ENCODE data around the gene ARL11.

DNA sequence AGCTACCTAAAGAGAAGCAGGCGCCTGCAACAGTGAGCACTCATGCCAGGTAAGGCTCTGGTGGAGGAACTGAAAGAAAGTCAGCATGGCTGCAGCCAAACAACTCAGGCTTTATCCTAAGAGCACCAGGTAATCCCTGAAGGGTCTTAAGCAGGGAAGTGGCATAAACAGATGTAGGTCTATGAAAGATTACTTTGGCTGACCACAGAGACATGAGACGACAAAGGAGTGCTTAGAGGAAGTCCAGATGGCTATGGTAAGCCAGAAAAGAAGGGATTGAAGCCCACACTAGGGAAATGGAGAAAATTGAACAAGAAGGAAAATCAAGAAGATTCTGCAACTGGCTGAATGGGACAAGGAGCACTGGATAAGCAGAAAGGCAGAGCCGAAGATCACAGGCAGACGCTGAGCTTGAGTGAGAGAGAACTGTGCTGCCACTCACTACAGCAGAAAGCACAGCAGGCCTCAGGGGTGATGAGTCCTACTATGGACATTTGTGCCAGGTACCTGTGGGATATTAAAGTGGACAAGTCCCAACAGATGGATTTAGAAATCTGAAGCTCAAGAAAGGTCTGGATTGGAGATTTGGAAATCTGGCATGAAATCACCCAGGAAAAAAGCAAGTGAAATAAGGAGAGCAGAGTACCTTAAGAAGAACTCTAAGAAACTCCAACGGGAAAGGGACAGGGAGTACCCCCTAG is 47.2 kb upstream of the ARL11 start:
- TF ChIP-seq, protein P1, sequence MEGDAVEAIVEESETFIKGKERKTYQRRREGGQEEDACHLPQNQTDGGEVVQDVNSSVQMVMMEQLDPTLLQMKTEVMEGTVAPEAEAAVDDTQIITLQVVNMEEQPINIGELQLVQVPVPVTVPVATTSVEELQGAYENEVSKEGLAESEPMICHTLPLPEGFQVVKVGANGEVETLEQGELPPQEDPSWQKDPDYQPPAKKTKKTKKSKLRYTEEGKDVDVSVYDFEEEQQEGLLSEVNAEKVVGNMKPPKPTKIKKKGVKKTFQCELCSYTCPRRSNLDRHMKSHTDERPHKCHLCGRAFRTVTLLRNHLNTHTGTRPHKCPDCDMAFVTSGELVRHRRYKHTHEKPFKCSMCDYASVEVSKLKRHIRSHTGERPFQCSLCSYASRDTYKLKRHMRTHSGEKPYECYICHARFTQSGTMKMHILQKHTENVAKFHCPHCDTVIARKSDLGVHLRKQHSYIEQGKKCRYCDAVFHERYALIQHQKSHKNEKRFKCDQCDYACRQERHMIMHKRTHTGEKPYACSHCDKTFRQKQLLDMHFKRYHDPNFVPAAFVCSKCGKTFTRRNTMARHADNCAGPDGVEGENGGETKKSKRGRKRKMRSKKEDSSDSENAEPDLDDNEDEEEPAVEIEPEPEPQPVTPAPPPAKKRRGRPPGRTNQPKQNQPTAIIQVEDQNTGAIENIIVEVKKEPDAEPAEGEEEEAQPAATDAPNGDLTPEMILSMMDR (IDR thresholded peaks at IDR 0.05) = no peak
- no peak for TF ChIP-seq POLR2A (IDR thresholded peaks at IDR 0.05)

Data from uterus (tissue), 2 donors.